T-helper 2 cell treated with Interferon-gamma antibody and Interleukin-4, amounts not matched to agents 100 ng/mL and 5 ng/mL, for 36 hours (primary cell): ENCODE results near the gene FAM227B. TPM values are rescaled to one million over a fixed set of nuclear protein-coding genes. Genes with fewer than 3 reads are reported as not detected.
"Not testable (repeated sequence)": the region's sequence is repeated elsewhere in the genome, so short reads cannot be mapped to it uniquely, and the experiment has no call there.

ENCODE experiments used
- intact Hi-C: fragments of 100-400 bp; cut with micrococcal nuclease; formaldehyde crosslinking; loops from one replicate; pipeline ENCODE4 v1.15.1; 2023
- total RNA-seq: library from RNA; stranded (reverse); gene quantifications from 2 replicates; pipeline ENCODE4 v1.2.3, GENCODE V29; 2022

FAM227B gene
- total RNA-seq, 1 donor from 2014 or later, result 3.3 TPM

DNA sequence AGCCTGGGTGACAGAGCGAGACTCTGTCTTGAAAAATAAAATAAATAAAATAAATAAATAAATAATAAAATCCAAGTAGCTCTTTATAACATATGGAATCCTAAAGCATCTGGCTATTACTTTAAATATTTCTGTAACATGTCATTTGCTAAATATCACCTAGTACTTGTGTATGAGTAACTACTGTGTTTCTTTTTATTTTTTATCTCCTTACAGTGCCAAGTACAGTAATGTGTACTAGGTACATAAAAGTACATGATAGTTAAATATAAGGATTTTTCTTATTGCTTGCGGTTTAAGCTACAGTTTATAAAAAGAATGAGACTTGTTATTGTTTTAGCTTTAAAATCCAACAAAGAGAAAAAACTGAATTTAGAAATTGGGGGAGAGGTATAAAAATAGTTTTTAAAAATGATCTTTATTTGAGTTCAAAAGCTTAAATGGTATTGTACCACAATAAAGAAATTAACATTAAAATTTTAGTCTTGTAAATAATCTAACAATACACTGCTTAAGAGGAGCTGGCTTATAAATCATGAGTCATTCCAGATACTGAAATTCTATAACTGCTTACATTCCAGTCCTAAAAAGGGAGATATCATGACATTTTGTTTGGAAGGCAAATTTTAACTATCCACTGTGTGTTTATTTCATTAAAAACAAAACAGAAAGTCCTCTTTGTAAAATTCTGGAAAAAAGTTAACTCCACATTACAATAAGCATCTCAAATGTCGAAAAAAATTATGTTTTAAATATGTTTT, 124.4 kb downstream of the FAM227B start:
- intact Hi-C loops, result no loop called here

GRCh38 chr15:49494842-49495241, 125.8 kb downstream of the FAM227B start:
- intact Hi-C loops, result no loop called here

DNA sequence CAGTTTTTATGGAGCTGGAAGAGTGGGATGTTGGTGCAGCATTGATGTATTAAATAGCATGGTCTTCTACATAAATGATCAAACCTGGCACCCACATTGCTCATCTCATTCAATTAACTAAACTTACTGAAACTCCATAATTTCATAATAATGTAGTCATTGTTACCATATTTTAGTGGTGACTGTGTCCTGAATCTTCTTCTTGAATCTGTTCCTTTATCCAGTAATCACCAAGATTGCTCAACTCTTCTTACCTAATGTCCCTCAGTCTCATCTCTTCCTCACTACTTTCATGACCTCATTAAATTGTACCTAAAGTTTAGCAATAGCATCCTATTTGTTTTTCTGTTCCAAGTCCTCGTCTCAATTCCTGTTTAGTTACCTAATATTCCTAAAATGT, 127.8 kb downstream of the FAM227B start:
- intact Hi-C loops, result no loop called here

GRCh38 chr15:49492151-49492550, 128.5 kb downstream of the FAM227B start:
- intact Hi-C loops, result no loop called here

- intact Hi-C loops, result no loop called here
Observed at GRCh38 chr15:49490966-49491365, 129.7 kb downstream of the FAM227B start.

- intact Hi-C loops, result not testable (repeated sequence)
Observed at GRCh38 chr15:49485401-49485800, 135.2 kb downstream of the FAM227B start.

DNA sequence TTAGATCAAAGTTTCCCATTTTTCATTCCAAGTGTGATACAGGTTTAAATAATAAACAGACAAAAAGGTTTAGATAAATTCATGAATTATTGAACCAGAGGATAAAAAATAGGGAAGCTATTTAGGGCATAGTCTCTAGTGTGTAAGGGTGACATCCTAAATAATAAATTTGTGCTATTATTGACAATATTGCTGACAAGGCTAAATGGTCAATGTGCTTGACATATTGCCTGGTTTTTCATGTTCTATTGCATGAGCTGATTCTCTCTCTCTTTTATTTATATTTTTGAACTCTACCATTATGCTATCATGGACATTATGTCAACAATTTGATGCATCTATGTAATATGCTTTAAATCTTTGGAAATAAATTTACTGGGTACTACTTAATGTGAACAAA, 141.6 kb downstream of the FAM227B start:
- intact Hi-C loops, result loop anchor here (10.0 kb wide), 1 partner anchor 146 kb away; the partner anchor contains the start of genes DTWD1 and FAM227B

DNA sequence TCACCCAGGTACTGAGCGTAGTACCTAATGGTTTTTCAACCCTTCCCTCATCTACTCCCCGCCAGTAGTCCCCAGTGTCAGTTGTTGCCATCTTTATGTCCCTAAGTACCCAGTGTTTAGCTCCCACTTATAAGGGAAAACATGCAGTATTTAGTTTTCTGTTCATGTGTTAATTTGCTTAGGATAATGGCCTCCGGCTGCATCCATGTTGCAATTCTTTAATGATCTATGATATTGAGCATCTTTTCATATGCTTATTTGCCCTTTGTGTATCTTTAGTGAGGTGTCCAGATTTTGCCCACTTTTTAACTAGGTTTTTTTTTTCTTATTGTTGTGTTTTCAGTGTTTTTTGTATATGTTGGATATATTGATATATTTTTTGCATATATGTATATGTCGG, 142.6 kb downstream of the FAM227B start:
- intact Hi-C loops, result loop anchor here (10.0 kb wide), 1 partner anchor 147 kb away; the partner anchor contains the start of genes DTWD1 and FAM227B

- intact Hi-C loops, result loop anchor here (5.0 to 10.0 kb wide), 2 partner anchors 152 to 529 kb away; partner anchors contain the start of genes DTWD1 and FAM227B
Observed at GRCh38 chr15:49473031-49473430, 147.6 kb downstream of the FAM227B start.

DNA sequence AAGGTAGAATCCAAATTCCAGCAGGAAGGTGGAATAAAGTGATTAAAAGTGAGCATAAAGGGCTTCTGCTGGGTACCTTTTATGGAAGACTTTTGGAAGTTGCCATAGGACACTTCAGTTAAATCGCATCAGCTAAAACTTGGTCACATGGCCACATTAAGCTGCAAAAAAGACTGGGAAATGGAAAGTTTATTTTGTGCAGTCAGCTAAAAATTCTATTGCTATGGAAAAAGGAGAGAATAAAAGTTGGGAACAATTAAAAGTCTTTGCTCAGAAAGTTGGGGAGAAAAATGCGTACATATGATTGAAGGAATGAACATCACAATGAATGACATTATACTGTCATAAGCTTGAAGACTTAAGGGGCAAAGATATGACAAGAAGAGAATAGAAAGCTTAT, 148.3 kb downstream of the FAM227B start:
- intact Hi-C loops, result loop anchor here (5.0 to 10.0 kb wide), 2 partner anchors 152 to 530 kb away; partner anchors contain the start of genes DTWD1 and FAM227B

DNA sequence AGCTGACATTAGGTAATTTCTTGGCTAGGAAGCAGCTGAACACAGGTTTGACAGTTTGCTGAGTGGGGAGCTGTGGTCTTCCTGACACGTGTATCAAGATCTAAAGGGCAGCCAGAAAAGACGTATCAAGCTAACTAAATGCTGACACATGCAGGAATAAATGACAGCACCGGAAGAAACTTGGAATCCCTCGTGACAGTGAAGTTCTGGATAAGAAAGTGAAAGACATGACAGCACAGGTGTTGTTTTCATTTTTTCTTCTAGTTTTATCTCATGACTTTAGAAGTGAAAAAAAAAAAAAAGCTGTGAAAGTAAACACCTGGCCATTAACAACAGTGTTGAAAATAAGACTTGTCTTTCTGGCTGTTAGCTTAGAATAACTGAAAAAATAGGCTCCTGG, 148.9 kb downstream of the FAM227B start:
- intact Hi-C loops, result loop anchor here (5.0 to 10.0 kb wide), 2 partner anchors 153 to 531 kb away; partner anchors contain the start of genes DTWD1 and FAM227B

DNA sequence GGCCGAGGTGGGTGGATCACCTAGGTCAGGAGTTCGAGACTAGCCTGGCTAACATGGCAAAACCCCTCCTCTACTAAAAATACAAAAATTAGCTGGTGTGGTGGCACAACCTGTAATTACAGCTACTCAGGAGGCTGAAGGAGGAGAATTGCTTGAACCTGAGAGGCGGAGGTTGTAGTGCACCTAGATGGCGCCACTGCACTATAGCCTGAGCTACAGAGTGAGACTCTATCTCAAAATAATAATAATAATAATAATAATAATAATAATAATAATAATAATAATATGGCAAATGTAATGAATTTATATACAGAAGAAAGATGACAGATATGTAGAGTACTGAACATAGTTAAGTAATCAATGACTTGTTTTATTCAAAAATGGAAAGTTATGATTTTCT, 149.4 kb downstream of the FAM227B start:
- intact Hi-C loops, result loop anchor here (5.0 to 10.0 kb wide), 2 partner anchors 154 to 531 kb away; partner anchors contain the start of genes DTWD1 and FAM227B

- intact Hi-C loops, result no loop called here
Observed at GRCh38 chr15:49468481-49468839, 152.2 kb downstream of the FAM227B start.

- intact Hi-C loops, result no loop called here
Observed at GRCh38 chr15:49467746-49468480, 152.7 kb downstream of the FAM227B start.

DNA sequence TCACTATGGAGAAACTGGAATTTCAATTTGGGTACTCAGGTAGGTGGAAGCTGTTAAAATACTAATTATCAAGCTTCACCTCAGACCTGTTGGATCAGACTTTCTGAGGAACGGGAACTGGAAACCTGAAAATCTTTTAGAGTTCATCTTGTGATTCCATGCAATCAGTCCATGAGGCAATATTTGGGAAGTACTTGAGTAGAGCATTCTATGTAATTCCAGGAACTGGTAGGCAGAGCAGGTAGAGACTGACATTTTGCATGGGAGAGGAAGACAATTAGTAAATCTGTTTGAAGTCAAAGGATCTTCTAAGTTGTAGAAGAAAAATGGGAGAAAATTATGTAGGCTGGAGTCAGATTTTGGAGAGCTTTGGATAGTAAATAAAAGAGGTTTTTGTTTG, 154.5 kb downstream of the FAM227B start:
- intact Hi-C loops, result no loop called here

- intact Hi-C loops, result no loop called here
Observed at GRCh38 chr15:49464522-49464921, 156.1 kb downstream of the FAM227B start.

GRCh38 chr15:49462232-49462844, 158.3 kb downstream of the FAM227B start:
- intact Hi-C loops, result no loop called here

DNA sequence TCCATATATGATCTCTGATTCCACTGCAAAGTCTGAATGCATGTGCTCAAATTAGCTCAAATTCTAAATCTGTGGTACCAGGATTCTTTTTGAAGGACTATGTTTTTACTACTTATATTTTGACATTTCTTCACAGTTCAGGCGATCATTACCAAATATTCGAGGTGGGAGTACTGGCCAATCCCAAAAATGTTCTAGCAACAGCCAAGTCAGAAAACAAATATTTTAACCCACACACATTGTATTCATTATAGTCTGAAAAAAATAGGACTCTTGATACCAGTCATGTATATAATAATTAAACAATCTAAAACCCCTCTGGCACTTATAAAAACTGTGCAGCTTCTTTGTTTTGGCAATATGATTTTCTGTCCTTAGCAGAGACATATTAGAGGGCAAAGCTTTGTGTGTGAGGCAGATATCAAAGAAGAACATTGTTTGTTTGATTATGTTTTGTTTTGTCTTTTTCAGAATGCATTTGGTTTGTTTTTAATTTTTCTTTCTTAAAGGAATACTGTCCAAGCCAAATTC, 160.1 kb downstream of the FAM227B start:
- intact Hi-C loops, result no loop called here

- intact Hi-C loops, result no loop called here
Observed at GRCh38 chr15:49458145-49458544, 162.5 kb downstream of the FAM227B start.

- intact Hi-C loops, result no loop called here
Observed at GRCh38 chr15:49456166-49456565, 164.5 kb downstream of the FAM227B start.

GRCh38 chr15:49452595-49452994, 168.0 kb downstream of the FAM227B start:
- intact Hi-C loops, result no loop called here

DNA sequence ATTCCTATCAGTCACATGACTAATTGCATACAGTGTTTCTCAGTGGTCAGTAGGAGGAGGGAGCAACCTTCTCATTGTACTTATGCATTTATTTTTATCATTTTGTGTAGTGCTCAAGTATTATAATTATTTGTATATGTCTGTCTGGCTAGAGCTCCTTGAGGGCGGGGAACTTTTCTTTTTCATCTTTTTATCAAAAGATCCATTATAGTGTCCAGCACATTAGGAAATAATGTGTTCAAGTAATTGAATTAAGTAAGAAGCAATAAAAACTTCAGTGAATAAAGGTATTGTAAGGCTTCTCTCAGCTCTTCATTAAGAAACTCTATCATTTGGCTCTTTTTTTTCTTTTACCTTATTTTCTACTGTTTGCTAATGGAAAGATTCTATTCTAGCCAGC, 178.8 kb downstream of the FAM227B start:
- intact Hi-C loops, result no loop called here
